DND-41 (cell line): ENCODE results near the gene DGKB.

Experiments used
- CTCF ChIP-seq: IDR thresholded peaks from 2 replicates; pipeline ENCODE4 v1.5.1; 2012; ENCODE audit warnings: borderline replicate concordance, low read length, moderate library complexity, mild to moderate bottlenecking; ENCODE audit not compliant: poor library complexity, severe bottlenecking; ENCODE audit errors: extremely low read depth
- EZH2 ChIP-seq: IDR thresholded peaks from 3 replicates; pipeline ENCODE4 v1.6.1; 2012; ENCODE audit warnings: borderline replicate concordance, low read depth, mild to moderate bottlenecking, moderate library complexity, low read length, inconsistent platforms; ENCODE audit not compliant: severe bottlenecking

GRCh38 chr7:14786314-14786895 lies 116.1 kb downstream of the DGKB start:
- TF ChIP-seq EZH2 (no peak), CTCF (no peak)
